Endothelial cell of umbilical vein (primary cell): Measurements from ENCODE around the gene LTBP1. TPM values are rescaled to one million over a fixed set of nuclear protein-coding genes. Genes with fewer than 3 reads are reported as not detected.

ENCODE experiments used
- BruUV-seq: library from RNA; stranded (reverse); fragments of 400-500 nt; replicated peaks from 2 replicates; lab custom pipeline; 2021; lab: Mats Ljungman, UMichigan
- CTCF ChIA-PET: fragments of 300-600, 350-600 bp; sonication (Branson Sonifier 250); formaldehyde crosslinking; loops from one replicate; lab custom pipeline; 2021; ENCODE audit warnings: antibody characterized with exemption, inconsistent platforms; lab: Charles Lee
- POLR2A ChIA-PET: fragments of 300-600, 350-600 bp; sonication (Branson Sonifier 250); formaldehyde crosslinking; loops from one replicate; lab custom pipeline; 2021; ENCODE audit warnings: antibody characterized with exemption, inconsistent platforms; lab: Charles Lee
- DNase-seq: peaks from one replicate; pipeline ENCODE4 v3.0.0-alpha.2; 2011; ENCODE audit warnings: low read depth, low spot score
- FAIRE-seq: peaks from 2 replicates; lab custom pipeline; 2011; peaks lifted over from hg19 to GRCh38; lab: Jason Lieb, UNC
- H2AFZ ChIP-seq: 2 replicates; pipeline ENCODE4 v1.6.0; 2012; ENCODE audit warnings: low read depth, low read length, control low read depth, inconsistent platforms
- H3K27ac ChIP-seq: 2 replicates; pipeline ENCODE4 v1.5.1; 2011; ENCODE audit warnings: low read depth, mild to moderate bottlenecking, control low read depth, low read length, moderate library complexity; ENCODE audit not compliant: insufficient read depth
- H3K27me3 ChIP-seq, 2 experiments: 2 replicates each; pipeline versions ENCODE4 v1.6.0 to v1.6.1; 2011; ENCODE audit warnings: low read length in 2 of 2, mixed read lengths in 1 of 2; ENCODE audit not compliant: control insufficient read depth in 2 of 2, insufficient read depth in 2 of 2
- H3K36me3 ChIP-seq, 2 experiments: 2 replicates in 1 of 2; 3 replicates in 1 of 2; pipeline ENCODE4 v1.5.1; 2011; ENCODE audit warnings: low read length in 2 of 2, mild to moderate bottlenecking in 1 of 2, moderate library complexity in 1 of 2; ENCODE audit not compliant: control insufficient read depth in 2 of 2, insufficient read depth in 2 of 2; ENCODE audit errors: extremely low read depth in 1 of 2
- H3K4me1 ChIP-seq: 3 replicates; pipeline ENCODE4 v1.5.1; 2011; ENCODE audit warnings: mild to moderate bottlenecking, low read length; ENCODE audit not compliant: control insufficient read depth, insufficient read depth; ENCODE audit errors: extremely low read depth
- H3K4me2 ChIP-seq: 2 replicates; pipeline ENCODE4 v1.6.1; 2011; ENCODE audit warnings: low read length, control low read depth, mixed read lengths; ENCODE audit not compliant: insufficient read depth
- H3K4me3 ChIP-seq, 3 experiments: fragments of 200-600 bp in 1 of 3; sonication (generic), shearing (Covaris generic) in 1 of 3; replicated peaks in 1 of 3; 2 replicates each; pipeline ENCODE4 v1.5.1; 2011 to 2016; ENCODE audit warnings: control low read depth in 3 of 3, low read length in 3 of 3, mild to moderate bottlenecking in 2 of 3, inconsistent platforms in 1 of 3, low read depth in 1 of 3, moderate library complexity in 1 of 3; ENCODE audit not compliant: insufficient read depth in 1 of 3
- H3K79me2 ChIP-seq: 2 replicates; pipeline ENCODE4 v1.6.0; 2012; ENCODE audit warnings: low read length, inconsistent platforms; ENCODE audit not compliant: control insufficient read depth, insufficient read depth
- H3K9ac ChIP-seq: replicated peaks from 2 replicates; pipeline ENCODE3; 2011; ENCODE audit warnings: low read length, control low read depth; ENCODE audit not compliant: insufficient read depth; ENCODE audit errors: extremely low read depth
- H3K9me1 ChIP-seq: replicated peaks from 3 replicates; pipeline ENCODE4 v1.6.0; 2011; ENCODE audit warnings: mild to moderate bottlenecking, low read length; ENCODE audit not compliant: control insufficient read depth, insufficient read depth; ENCODE audit errors: extremely low read depth
- H3K9me3 ChIP-seq: replicated peaks from 2 replicates; pipeline ENCODE4 v1.5.1; 2012; ENCODE audit warnings: low read length, inconsistent platforms; ENCODE audit not compliant: control insufficient read depth, insufficient read depth
- H4K20me1 ChIP-seq: replicated peaks from 2 replicates; pipeline ENCODE3; 2011; ENCODE audit warnings: mild to moderate bottlenecking, low read length; ENCODE audit not compliant: control insufficient read depth, insufficient read depth; ENCODE audit errors: extremely low read depth
- EZH2 ChIP-seq: IDR thresholded peaks from 2 replicates; pipeline ENCODE4 v1.6.1; 2012; ENCODE audit warnings: borderline replicate concordance, low read depth, mild to moderate bottlenecking, moderate library complexity, low read length, inconsistent platforms; ENCODE audit not compliant: severe bottlenecking
- FOS ChIP-seq: IDR thresholded peaks from 2 replicates; pipeline ENCODE4 v1.6.1; 2011; ENCODE audit warnings: mild to moderate bottlenecking, low read length, moderate library complexity, borderline replicate concordance; ENCODE audit not compliant: insufficient read depth
- GATA2 ChIP-seq: IDR thresholded peaks from 2 replicates; pipeline ENCODE4 v1.7.0; 2011; ENCODE audit warnings: low read depth, mild to moderate bottlenecking, moderate library complexity, mixed read lengths, low read length; ENCODE audit not compliant: insufficient read length, insufficient read depth
- JUN ChIP-seq: IDR thresholded peaks from 2 replicates; pipeline ENCODE4 v1.6.1; 2011; ENCODE audit warnings: borderline replicate concordance, low read depth; ENCODE audit not compliant: insufficient read length, insufficient read depth
- MYC ChIP-seq: IDR thresholded peaks from one replicate; pipeline ENCODE4 v1.6.1; 2011; ENCODE audit warnings: mild to moderate bottlenecking, low read depth, low read length
- POLR2A ChIP-seq: IDR thresholded peaks from 2 replicates; pipeline ENCODE4 v1.6.1; 2012; ENCODE audit warnings: low read depth, mild to moderate bottlenecking, control low read depth, low read length
- POLR2AphosphoS5 ChIP-seq: IDR thresholded peaks from 2 replicates; pipeline ENCODE4 v1.6.1; 2012; ENCODE audit warnings: low read depth, mild to moderate bottlenecking, control low read depth, low read length, moderate library complexity; ENCODE audit not compliant: insufficient read depth
- dilution Hi-C: fragments of 300-500 bp; cut with MboI; formaldehyde crosslinking; loops from one replicate; pipeline ENCODE4 v1.15.0; 2019; ENCODE audit warnings: low sequenced_read_pairs; ENCODE audit not compliant: extremely low pct_ligation_motif_present
- intact Hi-C: fragments of 100-400 bp; cut with micrococcal nuclease; formaldehyde crosslinking; loops from one replicate; pipeline ENCODE4 v1.10.0; 2022
- polyA plus RNA-seq, 4 experiments: library from polyadenylated mRNA; depleted of rRNA in 3 of 4; stranded (reverse) in 3 of 4; unstranded in 1 of 4; fragments of >200 nt; gene quantifications; 2 replicates each; pipeline versions ENCODE4 v1.2.1 to v1.2.3, GENCODE V29; 2011 to 2012; ENCODE audit warnings: missing spikeins in 1 of 4
- total RNA-seq: library from RNA; stranded (reverse); gene quantifications from 2 replicates; pipeline ENCODE4 v1.2.3, GENCODE V29; 2021
- TF ChIP-seq, protein P1 (sequence below), 2 donors: IDR thresholded peaks; 1 replicate in 1 of 2; 2 replicates in 1 of 2; pipeline ENCODE4 v1.5.1; 2011; ENCODE audit warnings: low read length in 2 of 2, mild to moderate bottlenecking in 2 of 2, moderate library complexity in 2 of 2, control low read depth in 1 of 2, inconsistent platforms in 1 of 2, low read depth in 1 of 2; ENCODE audit not compliant: insufficient read depth in 1 of 2; ENCODE audit errors: extremely low read depth in 1 of 2
- TF ChIP-seq, protein P2 (sequence below): IDR thresholded peaks from 2 replicates; pipeline ENCODE4 v1.6.1; 2011; ENCODE audit not compliant: insufficient read depth, insufficient read length

The LTBP1 gene
- total and polyA plus RNA-seq, 2 donors (not counting 3 experiments of a cell fraction or from before 2014, with no cell fraction given) = 57.4 to 68.2 TPM

DNA sequence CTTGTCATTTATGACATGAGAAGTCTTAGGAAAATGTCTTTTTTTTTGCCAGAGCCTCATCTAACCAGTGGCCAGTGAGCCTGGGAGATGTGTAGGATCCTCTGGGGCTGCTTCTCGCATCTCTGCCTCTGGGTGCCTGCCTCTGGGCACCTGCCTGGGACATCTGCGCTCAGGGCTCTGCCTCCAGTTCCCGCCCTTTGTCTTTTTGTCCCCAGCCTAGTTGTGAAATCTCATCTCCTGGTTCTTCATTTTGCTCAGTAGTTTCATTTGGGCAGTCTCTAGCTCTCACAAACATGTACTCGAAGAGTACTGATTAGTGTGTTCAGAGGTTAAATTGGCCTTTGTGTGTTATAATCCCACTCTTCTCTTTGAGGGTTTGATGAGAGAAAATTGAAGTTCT lies 92.0 kb downstream of the LTBP1 start:
- intact Hi-C loops (no loop called here), dilution Hi-C loops (no loop called here)
- H3K9ac ChIP-seq = no peak overlapping the region
- no peaks in the 10 kb centered on the region for H3K36me3 ChIP-seq
- no peaks in the 10 kb centered on the region for H4K20me1 ChIP-seq
- H3K4me2 ChIP-seq = no peak overlapping the region
- FAIRE-seq (no peak), DNase-seq (no peak)
- no TSS peak for BruUV-seq
- POLR2A ChIA-PET = interaction anchor here (0.6 kb wide), 1 partner anchor 119 kb away, joined by 3 read pairs; no protein-coding TSS in a partner anchor
- H3K27me3 ChIP-seq = no peaks in the 10 kb centered on the region
- CTCF ChIA-PET = no interaction called here
- no peaks in the 10 kb centered on the region for H3K9me1 ChIP-seq
- no peak overlapping the region for H3K4me3 ChIP-seq
- no peak overlapping the region for H3K27ac ChIP-seq
- no peaks in the 10 kb centered on the region for H3K9me3 ChIP-seq
- H3K4me1 ChIP-seq = peaks cover 4% of the 10 kb centered on the region
- TF ChIP-seq, protein P1, sequence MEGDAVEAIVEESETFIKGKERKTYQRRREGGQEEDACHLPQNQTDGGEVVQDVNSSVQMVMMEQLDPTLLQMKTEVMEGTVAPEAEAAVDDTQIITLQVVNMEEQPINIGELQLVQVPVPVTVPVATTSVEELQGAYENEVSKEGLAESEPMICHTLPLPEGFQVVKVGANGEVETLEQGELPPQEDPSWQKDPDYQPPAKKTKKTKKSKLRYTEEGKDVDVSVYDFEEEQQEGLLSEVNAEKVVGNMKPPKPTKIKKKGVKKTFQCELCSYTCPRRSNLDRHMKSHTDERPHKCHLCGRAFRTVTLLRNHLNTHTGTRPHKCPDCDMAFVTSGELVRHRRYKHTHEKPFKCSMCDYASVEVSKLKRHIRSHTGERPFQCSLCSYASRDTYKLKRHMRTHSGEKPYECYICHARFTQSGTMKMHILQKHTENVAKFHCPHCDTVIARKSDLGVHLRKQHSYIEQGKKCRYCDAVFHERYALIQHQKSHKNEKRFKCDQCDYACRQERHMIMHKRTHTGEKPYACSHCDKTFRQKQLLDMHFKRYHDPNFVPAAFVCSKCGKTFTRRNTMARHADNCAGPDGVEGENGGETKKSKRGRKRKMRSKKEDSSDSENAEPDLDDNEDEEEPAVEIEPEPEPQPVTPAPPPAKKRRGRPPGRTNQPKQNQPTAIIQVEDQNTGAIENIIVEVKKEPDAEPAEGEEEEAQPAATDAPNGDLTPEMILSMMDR (IDR thresholded peaks at IDR 0.05; ENCODE audit: extremely low read depth in 1 of 2, insufficient read depth in 1 of 2, low read depth in 1 of 2, low read length in 2 of 2) = no peak
- TF ChIP-seq MYC (no peak), JUN (no peak), POLR2AphosphoS5 (no peak), GATA2 (no peak), EZH2 (no peak), POLR2A (no peak), FOS (no peak)
- TF ChIP-seq, protein P2, sequence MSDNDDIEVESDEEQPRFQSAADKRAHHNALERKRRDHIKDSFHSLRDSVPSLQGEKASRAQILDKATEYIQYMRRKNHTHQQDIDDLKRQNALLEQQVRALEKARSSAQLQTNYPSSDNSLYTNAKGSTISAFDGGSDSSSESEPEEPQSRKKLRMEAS = no peak
- H3K79me2 ChIP-seq = peaks cover 7% of the 10 kb centered on the region
- no peak overlapping the region for H2AFZ ChIP-seq
